ENCODE results near the gene REXO5.

DNA sequence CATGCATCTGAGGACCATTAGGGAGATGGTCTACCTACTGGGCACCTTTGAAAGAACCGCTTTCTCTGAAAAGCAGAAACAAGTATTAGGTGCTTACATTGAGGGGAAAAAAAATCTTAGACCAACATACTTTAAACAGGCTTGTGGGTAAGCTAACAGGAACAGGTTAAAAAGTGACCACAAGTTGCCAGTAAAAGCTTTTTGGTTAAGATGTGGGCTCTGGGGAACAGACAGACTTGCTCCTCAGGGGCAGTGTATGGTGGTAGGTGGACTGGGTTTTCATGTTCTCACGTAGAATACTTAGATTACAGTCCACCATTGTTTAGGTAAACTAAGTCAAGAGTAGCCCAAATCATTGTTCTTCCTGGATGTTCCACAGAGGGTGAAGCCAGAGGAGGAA lies 41.2 kb downstream of the REXO5 start:
- TF ChIP-seq SIN3A (IDR thresholded peaks at IDR 0.05; ENCODE audit: low read depth, low read length) (no peak), ZNF24 (IDR thresholded peaks at IDR 0.05) (no peak), JUND (IDR thresholded peaks at IDR 0.05; ENCODE audit: low read depth, low read length) (no peak), EZH2 (IDR thresholded peaks at IDR 0.05; ENCODE audit: borderline replicate concordance, control insufficient read depth, low read depth, low read length) (no peak), CTCF (IDR thresholded peaks at IDR 0.05 in 2 of 3, conservative IDR thresholded peaks at IDR 0.05 in 1 of 3; ENCODE audit: control insufficient read depth in 2 of 3, extremely low read depth in 1 of 3, insufficient read depth in 1 of 3, low read depth in 3 of 3, low read length in 3 of 3) (no peak), POLR2AphosphoS5 (IDR thresholded peaks at IDR 0.05; ENCODE audit: low read length) (no peak)
